ENCODE measurements around the gene NCOR1. TPM values are rescaled to one million over a fixed set of nuclear protein-coding genes. Genes with fewer than 3 reads are reported as not detected.
"Not testable (repeated sequence)": the region's sequence is repeated elsewhere in the genome, so short reads cannot be mapped to it uniquely, and the experiment has no call there.

Gene NCOR1
- total and polyA plus RNA-seq, 8 donors, result 36.7 to 123 (median 49.5) TPM

DNA sequence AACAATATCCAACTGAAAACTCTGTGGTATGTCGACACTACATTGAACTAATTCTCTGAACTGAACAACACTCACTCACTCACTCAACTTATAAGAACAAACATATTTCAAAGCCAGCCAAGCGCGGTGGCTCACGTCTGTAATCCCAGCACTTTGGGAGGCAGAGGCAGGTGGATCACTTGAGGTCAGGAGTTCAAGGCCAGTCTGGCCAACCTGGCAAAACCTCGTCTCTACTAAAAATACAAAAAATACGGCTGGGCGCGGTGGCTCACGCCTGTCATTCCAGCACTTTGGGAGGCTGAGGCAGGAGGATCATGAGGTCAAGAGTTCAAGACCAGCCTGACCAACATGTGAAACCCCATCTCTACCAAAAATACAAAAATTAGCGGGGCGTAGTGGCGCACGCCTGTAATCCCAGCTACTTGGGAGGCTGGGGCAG, 13.6 kb downstream of the NCOR1 start:
- peaks cover 17 to 45% (median 37%) of the 10 kb centered on the region in 3 donors for H3K4me1 ChIP-seq
- WGBS, 2 donors, result 76 to 77% methylated on average over 13 of the region's 13 CpGs

DNA sequence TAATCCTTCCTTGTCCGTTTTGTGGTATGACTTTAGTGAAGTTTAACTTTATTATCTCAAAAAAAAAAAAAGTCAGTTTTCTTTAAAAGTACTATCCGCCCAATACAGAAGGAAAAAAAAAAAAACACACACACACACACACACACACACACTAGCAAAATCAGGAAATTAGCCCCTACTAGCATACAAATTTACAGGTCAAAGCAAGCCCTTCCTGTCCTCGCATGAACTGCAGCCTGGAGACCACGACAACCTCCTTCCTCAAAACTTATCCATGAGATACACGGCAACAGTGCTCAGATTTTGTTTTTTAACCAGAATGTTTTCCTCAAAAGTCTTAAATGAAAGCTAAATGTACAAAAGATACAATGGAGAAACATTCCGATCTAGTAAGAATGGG, 16.2 kb downstream of the NCOR1 start:
- DNase-seq (no peak), ATAC-seq (no peak), FAIRE-seq (no peak)
- peaks cover 12 to 37% (median 35%) of the 10 kb centered on the region in 3 donors for H3K4me1 ChIP-seq
- 56 to 64% methylated on average over 6 of the region's 6 CpGs for WGBS, 2 donors
- H3K9me3 ChIP-seq, result no peaks in the 10 kb centered on the region
- intact Hi-C loops (cut with DNase I), result no loop called here
- no peaks in the 10 kb centered on the region for H3K27me3 ChIP-seq
- TF ChIP-seq, protein P1, sequence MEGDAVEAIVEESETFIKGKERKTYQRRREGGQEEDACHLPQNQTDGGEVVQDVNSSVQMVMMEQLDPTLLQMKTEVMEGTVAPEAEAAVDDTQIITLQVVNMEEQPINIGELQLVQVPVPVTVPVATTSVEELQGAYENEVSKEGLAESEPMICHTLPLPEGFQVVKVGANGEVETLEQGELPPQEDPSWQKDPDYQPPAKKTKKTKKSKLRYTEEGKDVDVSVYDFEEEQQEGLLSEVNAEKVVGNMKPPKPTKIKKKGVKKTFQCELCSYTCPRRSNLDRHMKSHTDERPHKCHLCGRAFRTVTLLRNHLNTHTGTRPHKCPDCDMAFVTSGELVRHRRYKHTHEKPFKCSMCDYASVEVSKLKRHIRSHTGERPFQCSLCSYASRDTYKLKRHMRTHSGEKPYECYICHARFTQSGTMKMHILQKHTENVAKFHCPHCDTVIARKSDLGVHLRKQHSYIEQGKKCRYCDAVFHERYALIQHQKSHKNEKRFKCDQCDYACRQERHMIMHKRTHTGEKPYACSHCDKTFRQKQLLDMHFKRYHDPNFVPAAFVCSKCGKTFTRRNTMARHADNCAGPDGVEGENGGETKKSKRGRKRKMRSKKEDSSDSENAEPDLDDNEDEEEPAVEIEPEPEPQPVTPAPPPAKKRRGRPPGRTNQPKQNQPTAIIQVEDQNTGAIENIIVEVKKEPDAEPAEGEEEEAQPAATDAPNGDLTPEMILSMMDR (IDR thresholded peaks at IDR 0.05), result no peak
- H3K27ac ChIP-seq, result no peak overlapping the region
- H3K36me3 ChIP-seq, result peaks cover 0 to 2% (median 0%) of the 10 kb centered on the region in 3 donors
- H3K4me3 ChIP-seq, result no peak overlapping the region

More for the DNA sequence above, 13.6 kb downstream of the NCOR1 start:
- FAIRE-seq; intact Hi-C loops (cut with DNase I); H3K36me3 ChIP-seq; DNase-seq; H3K4me3 ChIP-seq; H3K9me3 ChIP-seq; H3K27me3 ChIP-seq: not testable (repeated sequence)
- peak overlapping the region in 1 of 4 donors; percentile 44 for H3K27ac ChIP-seq
- peak in 1 of 4 donors; percentile 24 for ATAC-seq

DNA sequence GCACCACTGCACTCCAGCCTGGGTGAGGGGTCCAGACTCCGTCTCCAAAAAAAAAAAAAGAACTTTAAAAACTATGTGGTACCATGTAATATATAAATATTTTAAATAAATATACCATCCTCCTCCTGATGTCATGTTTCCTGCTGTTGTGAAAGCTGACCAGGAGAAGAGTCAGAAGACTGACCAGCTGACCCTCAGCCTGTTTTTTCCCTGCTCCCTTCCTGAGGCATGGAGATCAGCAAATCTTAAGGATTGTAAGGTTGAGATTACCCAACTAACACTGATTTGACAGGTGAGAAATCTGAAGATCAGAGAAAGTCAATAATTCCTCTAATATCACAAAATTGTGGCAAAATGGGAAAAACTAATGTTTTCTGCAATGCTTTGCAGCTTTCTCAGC, 18.1 kb downstream of the NCOR1 start:
- H3K4me3 ChIP-seq, result no peak overlapping the region
- H3K36me3 ChIP-seq, result peaks cover 0 to 14% (median 5%) of the 10 kb centered on the region in 3 donors
- DNase-seq, result no peak
- intact Hi-C loops (cut with DNase I), result no loop called here
- no peaks in the 10 kb centered on the region for H3K9me3 ChIP-seq
- no peaks in the 10 kb centered on the region for H3K27me3 ChIP-seq
- FAIRE-seq, result no peak
- no peak overlapping the region for H3K27ac ChIP-seq
- H3K4me1 ChIP-seq, result peaks cover 10 to 26% (median 26%) of the 10 kb centered on the region in 3 donors
- ATAC-seq, result no peak
- 88 to 100% methylated on average over 1 of the region's 1 CpG for WGBS, 2 donors
- TF ChIP-seq, protein P1 (IDR thresholded peaks at IDR 0.05), result no peak

DNA sequence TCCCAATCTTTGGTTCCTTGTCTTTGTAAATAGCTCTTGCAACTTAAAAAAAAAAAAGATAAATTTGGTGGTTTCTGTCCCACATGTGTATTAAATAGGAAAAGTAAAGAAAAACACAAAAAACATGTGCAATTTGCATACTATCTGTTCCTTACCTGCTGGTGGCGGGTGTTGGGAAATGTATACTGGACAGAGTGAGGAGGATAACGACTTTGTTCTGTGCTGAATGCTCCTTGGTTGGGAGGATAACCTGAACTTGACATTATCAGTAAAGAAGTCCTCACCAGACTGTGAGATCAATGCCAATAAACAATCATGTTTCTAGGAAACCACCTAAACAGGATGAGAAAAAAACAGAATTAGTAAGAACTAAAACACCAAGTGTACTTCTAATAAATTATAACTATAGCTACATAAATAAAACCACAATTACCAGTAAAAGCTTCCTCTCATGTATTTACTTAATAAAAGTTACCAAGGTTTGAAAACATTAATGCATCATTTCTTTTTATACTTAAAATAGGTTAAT, 21.0 kb downstream of the NCOR1 start:
- DNase-seq; H3K27ac ChIP-seq; H3K4me1 ChIP-seq; ATAC-seq; H3K9me3 ChIP-seq; H3K27me3 ChIP-seq; intact Hi-C loops (cut with DNase I); H3K4me3 ChIP-seq: not testable (repeated sequence)
- peaks cover 0 to 15% (median 6%) of the 10 kb centered on the region in 3 donors for H3K36me3 ChIP-seq
- peak; percentile 90 for FAIRE-seq
- 84 to 85% methylated on average over 2 of the region's 2 CpGs for WGBS, 2 donors

DNA sequence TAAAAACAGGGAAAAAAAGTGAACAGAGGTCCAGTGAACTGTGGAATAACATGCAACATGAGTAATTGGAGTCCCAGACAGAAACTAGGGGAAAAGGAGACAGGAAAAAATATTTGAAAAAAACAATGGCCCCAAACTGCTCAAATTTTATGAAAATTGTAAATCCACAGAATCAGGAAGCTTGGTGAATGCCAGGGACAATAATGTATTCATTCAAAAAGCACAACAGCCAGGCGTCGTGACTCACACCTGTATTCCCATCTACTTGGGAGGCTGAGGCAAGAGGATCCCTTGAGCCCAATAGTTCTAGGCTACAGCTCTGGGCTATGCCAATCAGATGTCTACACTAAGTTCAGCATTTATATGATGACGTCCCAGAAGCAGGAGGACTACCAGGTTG, 23.7 kb downstream of the NCOR1 start:
- Histone ChIP-seq H3K4me1 (peaks cover 0 to 1% (median 0%) of the 10 kb centered on the region in 3 donors), H3K27me3 (no peaks in the 10 kb centered on the region), H3K4me3 (no peak overlapping the region), H3K9me3 (no peaks in the 10 kb centered on the region), H3K27ac (no peak overlapping the region), H3K36me3 (peaks cover 0 to 15% (median 6%) of the 10 kb centered on the region in 3 donors)
- FAIRE-seq (no peak), ATAC-seq (no peak), DNase-seq (no peak)
- TF ChIP-seq, protein P1 (IDR thresholded peaks at IDR 0.05), result no peak
- WGBS, 2 donors, result 76 to 87% methylated on average over 3 of the region's 3 CpGs
- intact Hi-C loops (cut with DNase I), result no loop called here

DNA sequence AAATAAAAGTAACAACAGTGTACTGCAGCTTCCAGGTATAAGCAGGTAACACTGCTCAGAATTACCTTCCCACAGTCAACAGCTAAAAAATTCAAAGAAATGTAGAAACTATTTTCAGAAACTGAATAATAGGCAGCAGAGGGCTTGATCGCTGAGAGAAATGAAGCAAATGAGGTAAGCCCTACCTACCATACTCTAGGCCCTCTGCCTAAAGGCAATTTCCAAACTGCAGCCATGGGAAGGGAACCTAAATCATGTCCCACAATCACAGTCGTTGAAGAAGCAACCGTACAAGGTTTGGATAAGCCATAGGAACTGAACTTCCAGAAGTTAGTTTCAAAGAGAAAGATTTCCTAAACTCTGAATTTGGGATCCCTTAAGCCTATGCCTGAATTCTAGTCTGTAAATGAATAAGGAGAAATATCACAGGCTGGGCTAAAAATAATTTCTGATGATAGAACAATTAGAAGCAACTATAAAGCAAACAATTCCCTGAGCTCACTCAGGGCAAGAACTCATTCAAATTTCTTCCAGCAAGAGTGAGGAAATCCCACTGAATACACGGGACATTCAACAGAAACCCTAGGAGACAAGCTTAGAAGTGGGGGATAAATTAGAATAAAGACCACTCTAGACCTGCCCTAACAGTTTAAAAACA, 24.5 kb downstream of the NCOR1 start:
- ATAC-seq, result no peak
- intact Hi-C loops (cut with DNase I), result no loop called here
- Histone ChIP-seq H3K4me1 (peaks cover 0 to 7% (median 0%) of the 10 kb centered on the region in 3 donors), H3K27ac (no peak overlapping the region), H3K9me3 (no peaks in the 10 kb centered on the region), H3K27me3 (no peaks in the 10 kb centered on the region), H3K4me3 (no peak overlapping the region), H3K36me3 (peaks cover 0 to 15% (median 6%) of the 10 kb centered on the region in 3 donors)
- no peak for FAIRE-seq
- WGBS, 2 donors, result 83 to 86% methylated on average over 4 of the region's 4 CpGs
- no peak for DNase-seq
- TF ChIP-seq, protein P1 (IDR thresholded peaks at IDR 0.05), result no peak

Measured in pancreas (tissue), 10 donors.